Endothelial cell of umbilical vein (primary cell): ENCODE data around the gene ATP11C. TPM values are rescaled to one million over a fixed set of nuclear protein-coding genes. Genes with fewer than 3 reads are reported as not detected.

ENCODE experiments used
- BruUV-seq: library from RNA; stranded (reverse); fragments of 400-500 nt; replicated peaks from 2 replicates; lab custom pipeline; 2021; lab: Mats Ljungman, UMichigan
- CTCF ChIA-PET: fragments of 300-600, 350-600 bp; sonication (Branson Sonifier 250); formaldehyde crosslinking; loops from one replicate; lab custom pipeline; 2021; ENCODE audit warnings: antibody characterized with exemption, inconsistent platforms; lab: Charles Lee
- POLR2A ChIA-PET: fragments of 300-600, 350-600 bp; sonication (Branson Sonifier 250); formaldehyde crosslinking; loops from one replicate; lab custom pipeline; 2021; ENCODE audit warnings: antibody characterized with exemption, inconsistent platforms; lab: Charles Lee
- DNase-seq: peaks from one replicate; pipeline ENCODE4 v3.0.0-alpha.2; 2011; ENCODE audit warnings: low read depth, low spot score
- FAIRE-seq: peaks from 2 replicates; lab custom pipeline; 2011; peaks lifted over from hg19 to GRCh38; lab: Jason Lieb, UNC
- H2AFZ ChIP-seq: 2 replicates; pipeline ENCODE4 v1.6.0; 2012; ENCODE audit warnings: low read depth, low read length, control low read depth, inconsistent platforms
- H3K27ac ChIP-seq: 2 replicates; pipeline ENCODE4 v1.5.1; 2011; ENCODE audit warnings: low read depth, mild to moderate bottlenecking, control low read depth, low read length, moderate library complexity; ENCODE audit not compliant: insufficient read depth
- H3K27me3 ChIP-seq, 2 experiments: 2 replicates each; pipeline versions ENCODE4 v1.6.0 to v1.6.1; 2011; ENCODE audit warnings: low read length in 2 of 2, mixed read lengths in 1 of 2; ENCODE audit not compliant: control insufficient read depth in 2 of 2, insufficient read depth in 2 of 2
- H3K36me3 ChIP-seq, 2 experiments: 2 replicates in 1 of 2; 3 replicates in 1 of 2; pipeline ENCODE4 v1.5.1; 2011; ENCODE audit warnings: low read length in 2 of 2, mild to moderate bottlenecking in 1 of 2, moderate library complexity in 1 of 2; ENCODE audit not compliant: control insufficient read depth in 2 of 2, insufficient read depth in 2 of 2; ENCODE audit errors: extremely low read depth in 1 of 2
- H3K4me1 ChIP-seq: 3 replicates; pipeline ENCODE4 v1.5.1; 2011; ENCODE audit warnings: mild to moderate bottlenecking, low read length; ENCODE audit not compliant: control insufficient read depth, insufficient read depth; ENCODE audit errors: extremely low read depth
- H3K4me2 ChIP-seq: 2 replicates; pipeline ENCODE4 v1.6.1; 2011; ENCODE audit warnings: low read length, control low read depth, mixed read lengths; ENCODE audit not compliant: insufficient read depth
- H3K4me3 ChIP-seq, 3 experiments: fragments of 200-600 bp in 1 of 3; sonication (generic), shearing (Covaris generic) in 1 of 3; replicated peaks in 1 of 3; 2 replicates each; pipeline ENCODE4 v1.5.1; 2011 to 2016; ENCODE audit warnings: control low read depth in 3 of 3, low read length in 3 of 3, mild to moderate bottlenecking in 2 of 3, inconsistent platforms in 1 of 3, low read depth in 1 of 3, moderate library complexity in 1 of 3; ENCODE audit not compliant: insufficient read depth in 1 of 3
- H3K79me2 ChIP-seq: 2 replicates; pipeline ENCODE4 v1.6.0; 2012; ENCODE audit warnings: low read length, inconsistent platforms; ENCODE audit not compliant: control insufficient read depth, insufficient read depth
- H3K9ac ChIP-seq: replicated peaks from 2 replicates; pipeline ENCODE3; 2011; ENCODE audit warnings: low read length, control low read depth; ENCODE audit not compliant: insufficient read depth; ENCODE audit errors: extremely low read depth
- H3K9me1 ChIP-seq: replicated peaks from 3 replicates; pipeline ENCODE4 v1.6.0; 2011; ENCODE audit warnings: mild to moderate bottlenecking, low read length; ENCODE audit not compliant: control insufficient read depth, insufficient read depth; ENCODE audit errors: extremely low read depth
- H3K9me3 ChIP-seq: replicated peaks from 2 replicates; pipeline ENCODE4 v1.5.1; 2012; ENCODE audit warnings: low read length, inconsistent platforms; ENCODE audit not compliant: control insufficient read depth, insufficient read depth
- H4K20me1 ChIP-seq: replicated peaks from 2 replicates; pipeline ENCODE3; 2011; ENCODE audit warnings: mild to moderate bottlenecking, low read length; ENCODE audit not compliant: control insufficient read depth, insufficient read depth; ENCODE audit errors: extremely low read depth
- CTCF ChIP-seq, 2 donors: IDR thresholded peaks; 1 replicate in 1 of 2; 2 replicates in 1 of 2; pipeline ENCODE4 v1.5.1; 2011; ENCODE audit warnings: low read length in 2 of 2, mild to moderate bottlenecking in 2 of 2, moderate library complexity in 2 of 2, control low read depth in 1 of 2, inconsistent platforms in 1 of 2, low read depth in 1 of 2; ENCODE audit not compliant: insufficient read depth in 1 of 2; ENCODE audit errors: extremely low read depth in 1 of 2
- EZH2 ChIP-seq: IDR thresholded peaks from 2 replicates; pipeline ENCODE4 v1.6.1; 2012; ENCODE audit warnings: borderline replicate concordance, low read depth, mild to moderate bottlenecking, moderate library complexity, low read length, inconsistent platforms; ENCODE audit not compliant: severe bottlenecking
- FOS ChIP-seq: IDR thresholded peaks from 2 replicates; pipeline ENCODE4 v1.6.1; 2011; ENCODE audit warnings: mild to moderate bottlenecking, low read length, moderate library complexity, borderline replicate concordance; ENCODE audit not compliant: insufficient read depth
- GATA2 ChIP-seq: IDR thresholded peaks from 2 replicates; pipeline ENCODE4 v1.7.0; 2011; ENCODE audit warnings: low read depth, mild to moderate bottlenecking, moderate library complexity, mixed read lengths, low read length; ENCODE audit not compliant: insufficient read length, insufficient read depth
- JUN ChIP-seq: IDR thresholded peaks from 2 replicates; pipeline ENCODE4 v1.6.1; 2011; ENCODE audit warnings: borderline replicate concordance, low read depth; ENCODE audit not compliant: insufficient read length, insufficient read depth
- MYC ChIP-seq: IDR thresholded peaks from one replicate; pipeline ENCODE4 v1.6.1; 2011; ENCODE audit warnings: mild to moderate bottlenecking, low read depth, low read length
- POLR2A ChIP-seq: IDR thresholded peaks from 2 replicates; pipeline ENCODE4 v1.6.1; 2012; ENCODE audit warnings: low read depth, mild to moderate bottlenecking, control low read depth, low read length
- POLR2AphosphoS5 ChIP-seq: IDR thresholded peaks from 2 replicates; pipeline ENCODE4 v1.6.1; 2012; ENCODE audit warnings: low read depth, mild to moderate bottlenecking, control low read depth, low read length, moderate library complexity; ENCODE audit not compliant: insufficient read depth
- dilution Hi-C: fragments of 300-500 bp; cut with MboI; formaldehyde crosslinking; loops from one replicate; pipeline ENCODE4 v1.15.0; 2019; ENCODE audit warnings: low sequenced_read_pairs; ENCODE audit not compliant: extremely low pct_ligation_motif_present
- intact Hi-C: fragments of 100-400 bp; cut with micrococcal nuclease; formaldehyde crosslinking; loops from one replicate; pipeline ENCODE4 v1.10.0; 2022
- polyA plus RNA-seq, 4 experiments: library from polyadenylated mRNA; depleted of rRNA in 3 of 4; stranded (reverse) in 3 of 4; unstranded in 1 of 4; fragments of >200 nt; gene quantifications; 2 replicates each; pipeline versions ENCODE4 v1.2.1 to v1.2.3, GENCODE V29; 2011 to 2012; ENCODE audit warnings: missing spikeins in 1 of 4
- total RNA-seq: library from RNA; stranded (reverse); gene quantifications from 2 replicates; pipeline ENCODE4 v1.2.3, GENCODE V29; 2021
- TF ChIP-seq, protein P1 (sequence below): IDR thresholded peaks from 2 replicates; pipeline ENCODE4 v1.6.1; 2011; ENCODE audit not compliant: insufficient read depth, insufficient read length

The ATP11C gene
- total and polyA plus RNA-seq, 2 donors (not counting 3 experiments of a cell fraction or from before 2014, with no cell fraction given) = 9.1 to 31.8 TPM

- Histone ChIP-seq H3K4me3 (no peak overlapping the region), H3K4me2 (no peak overlapping the region), H3K27me3 (no peaks in the 10 kb centered on the region), H3K27ac (no peak overlapping the region), H3K9me1 (no peaks in the 10 kb centered on the region), H4K20me1 (no peaks in the 10 kb centered on the region), H3K4me1 (no peaks in the 10 kb centered on the region), H2AFZ (no peak overlapping the region), H3K9ac (no peak overlapping the region), H3K36me3 (no peaks in the 10 kb centered on the region), H3K79me2 (no peaks in the 10 kb centered on the region), H3K9me3 (no peaks in the 10 kb centered on the region)
- no peak for TF ChIP-seq GATA2
- TF ChIP-seq, protein P1, sequence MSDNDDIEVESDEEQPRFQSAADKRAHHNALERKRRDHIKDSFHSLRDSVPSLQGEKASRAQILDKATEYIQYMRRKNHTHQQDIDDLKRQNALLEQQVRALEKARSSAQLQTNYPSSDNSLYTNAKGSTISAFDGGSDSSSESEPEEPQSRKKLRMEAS = no peak
- no peak for TF ChIP-seq CTCF (IDR thresholded peaks at IDR 0.05; ENCODE audit: extremely low read depth in 1 of 2, insufficient read depth in 1 of 2, low read depth in 1 of 2, low read length in 2 of 2)
- TF ChIP-seq EZH2 = no peak
- TF ChIP-seq MYC = no peak
- no peak for TF ChIP-seq POLR2AphosphoS5
- TF ChIP-seq POLR2A = no peak
- no peak for TF ChIP-seq JUN
- no peak for TF ChIP-seq FOS
- CTCF ChIA-PET = no interaction called here
- no peak for DNase-seq
- no TSS peak for BruUV-seq
- intact Hi-C loops (no loop called here), dilution Hi-C loops (no loop called here)
- no peak for FAIRE-seq
- POLR2A ChIA-PET = no interaction called here
Measured at GRCh38 chrX:139795196-139795595, 137.7 kb downstream of the ATP11C start.
